CD4-positive, alpha-beta memory T cell (primary cell): ENCODE data around the gene CCM2. TPM values are rescaled to one million over a fixed set of nuclear protein-coding genes. Genes with fewer than 3 reads are reported as not detected.
"Not testable (repeated sequence)": the region's sequence is repeated elsewhere in the genome, so short reads cannot be mapped to it uniquely, and the experiment has no call there.

Source experiments
- CTCF ChIA-PET: fragments of 350-600 bp; sonication (Branson Sonifier 250); formaldehyde crosslinking; loops from one replicate; lab custom pipeline; 2021; ENCODE audit warnings: inconsistent platforms; ENCODE audit not compliant: partially characterized antibody; lab: Charles Lee
- POLR2A ChIA-PET: fragments of 350-600 bp; sonication (Branson Sonifier 250); formaldehyde crosslinking; loops from one replicate; lab custom pipeline; 2021; ENCODE audit not compliant: partially characterized antibody; lab: Charles Lee
- DNase-seq, 5 donors: peaks; one replicate each; pipeline versions ENCODE4 v3.0.0 to v3.0.0-alpha.2; 2020 to 2022; ENCODE audit warnings: mixed read lengths in 1 of 5
- H3K27ac ChIP-seq: one replicate; pipeline ENCODE4 v1.7.0; 2013; ENCODE audit warnings: low read depth, low read length
- H3K27me3 ChIP-seq: 2 replicates; pipeline ENCODE4 v1.7.0; 2013; ENCODE audit warnings: mild to moderate bottlenecking, low read length, moderate library complexity; ENCODE audit not compliant: insufficient read depth
- H3K36me3 ChIP-seq: 2 replicates; pipeline ENCODE4 v1.7.0; 2013; ENCODE audit warnings: mild to moderate bottlenecking, low read length, moderate library complexity; ENCODE audit not compliant: insufficient read depth
- H3K4me1 ChIP-seq: 2 replicates; pipeline ENCODE4 v1.7.0; 2013; ENCODE audit warnings: mild to moderate bottlenecking, low read length, moderate library complexity; ENCODE audit not compliant: insufficient read depth
- H3K4me3 ChIP-seq, 2 donors: one replicate each; pipeline ENCODE4 v1.7.0; 2013; ENCODE audit warnings: low read length in 2 of 2, mild to moderate bottlenecking in 1 of 2
- H3K9me3 ChIP-seq, 2 donors: one replicate each; pipeline ENCODE4 v1.7.0; 2013; ENCODE audit warnings: low read length in 2 of 2, control low read depth in 1 of 2; ENCODE audit not compliant: control insufficient read depth in 1 of 2
- H3K27ac Mint-ChIP-seq, 7 donors: one replicate each; pipeline ENCODE4 v1.8.0; 2020 to 2021; ENCODE audit warnings: mixed read lengths in 7 of 7, mild to moderate bottlenecking in 6 of 7, inconsistent platforms in 3 of 7, moderate library complexity in 3 of 7
- H3K27me3 Mint-ChIP-seq, 2 donors: one replicate each; pipeline ENCODE4 v1.8.0; 2020 to 2021; ENCODE audit warnings: mixed read lengths in 2 of 2
- H3K36me3 Mint-ChIP-seq, 2 donors: one replicate each; pipeline ENCODE4 v1.8.0; 2020 to 2021; ENCODE audit warnings: mixed read lengths in 2 of 2, inconsistent platforms in 1 of 2, mild to moderate bottlenecking in 1 of 2
- H3K4me1 Mint-ChIP-seq, 4 donors: one replicate each; pipeline ENCODE4 v1.8.0; 2020 to 2021; ENCODE audit warnings: mixed read lengths in 4 of 4, mild to moderate bottlenecking in 1 of 4
- H3K4me3 Mint-ChIP-seq, 8 donors: one replicate each; pipeline ENCODE4 v1.8.0; 2020 to 2021; ENCODE audit warnings: mixed read lengths in 8 of 8, mild to moderate bottlenecking in 7 of 8, moderate library complexity in 6 of 8, inconsistent platforms in 3 of 8
- H3K9me3 Mint-ChIP-seq, 8 donors: one replicate each; pipeline ENCODE4 v1.8.0; 2020 to 2021; ENCODE audit warnings: mixed read lengths in 8 of 8, mild to moderate bottlenecking in 5 of 8, inconsistent platforms in 3 of 8, moderate library complexity in 1 of 8
- intact Hi-C: fragments of 100-400 bp; cut with micrococcal nuclease; formaldehyde crosslinking; loops from one replicate; pipeline ENCODE4 v1.15.1; 2023
- polyA plus RNA-seq, 2 donors: library from polyadenylated mRNA; unstranded; fragments of 300-500 nt; fragmentation: Illumina TruSeq; gene quantifications; one replicate each; pipeline ENCODE4 v1.2.3, GENCODE V29; 2021
- total RNA-seq, 2 experiments: library from RNA; stranded (reverse); gene quantifications; one replicate each; pipeline ENCODE4 v1.2.3, GENCODE V29; 2021

The CCM2 gene
- total and polyA plus RNA-seq, 4 experiments from 2014 or later: 82.1 to 200 (median 142) TPM

GRCh38 chr7:45114257-45114656, 114.3 kb downstream of the CCM2 start:
- H3K4me3 ChIP-seq, H3K27ac Mint-ChIP-seq, H3K27me3 ChIP-seq, DNase-seq, H3K27me3 Mint-ChIP-seq, H3K9me3 ChIP-seq, intact Hi-C loops, H3K27ac ChIP-seq, H3K9me3 Mint-ChIP-seq, H3K36me3 ChIP-seq: not testable (repeated sequence)
- POLR2A ChIA-PET: interaction anchor here (0.8 to 3.3 kb wide), 3 partner anchors 15 to 267 kb away, joined by 3 to 9 read pairs (median 3); partner anchors contain the start of genes H2AZ2 and PURB
- CTCF ChIA-PET: interaction anchor here (1.5 kb wide), 1 partner anchor 140 kb away, joined by 5 read pairs; no protein-coding TSS in a partner anchor
- Mint-ChIP-seq H3K36me3 (peaks cover 0 to 17% of the 10 kb centered on the region in 2 donors), H3K4me3 (peak overlapping the region in 2 of 8 donors; percentile 35 to 36), H3K4me1 (peaks cover 11 to 35% (median 24%) of the 10 kb centered on the region in 4 donors)
- H3K4me1 ChIP-seq: peaks cover 21% of the 10 kb centered on the region

- Histone ChIP-seq H3K9me3 (no peaks in the 10 kb centered on the region), H3K4me1 (peaks cover 15% of the 10 kb centered on the region), H3K4me3 (no peak overlapping the region), H3K27ac (no peak overlapping the region), H3K36me3 (no peaks in the 10 kb centered on the region), H3K27me3 (no peaks in the 10 kb centered on the region)
- Mint-ChIP-seq H3K36me3 (peaks cover 0 to 15% of the 10 kb centered on the region in 2 donors), H3K4me3 (no peak overlapping the region), H3K27me3 (peaks cover 4% of the 10 kb centered on the region in 2 donors), H3K27ac (peak overlapping the region in 1 of 7 donors; percentile 9), H3K4me1 (peaks cover 10 to 32% (median 22%) of the 10 kb centered on the region in 4 donors), H3K9me3 (peaks cover 0 to 4% (median 0%) of the 10 kb centered on the region in 8 donors)
- intact Hi-C loops: no loop called here
- POLR2A ChIA-PET: interaction anchor here (0.6 to 0.8 kb wide), 2 partner anchors 230 to 316 kb away, joined by 3 read pairs; partner anchors contain the start of gene PURB
- CTCF ChIA-PET: interaction anchor here (0.7 to 1.5 kb wide), 3 partner anchors 21 to 1188 kb away, joined by 3 to 6 read pairs (median 5); partner anchors contain the start of gene UBE2D4
- DNase-seq: no peak
Measured at GRCh38 chr7:45114926-45115325, 114.9 kb downstream of the CCM2 start.

- no peak overlapping the region for H3K4me3 Mint-ChIP-seq
- no peak overlapping the region for H3K4me3 ChIP-seq
- no peaks in the 10 kb centered on the region for H3K27me3 ChIP-seq
- DNase-seq: no peak
- no peak overlapping the region for H3K27ac ChIP-seq
- no peaks in the 10 kb centered on the region for H3K36me3 ChIP-seq
- H3K4me1 Mint-ChIP-seq: peaks cover 5 to 21% (median 14%) of the 10 kb centered on the region in 4 donors
- H3K27ac Mint-ChIP-seq: peak overlapping the region in 2 of 7 donors; percentile 42 to 71
- peaks cover 0 to 6% of the 10 kb centered on the region in 2 donors for H3K36me3 Mint-ChIP-seq
- H3K27me3 Mint-ChIP-seq: peaks cover 4% of the 10 kb centered on the region in 2 donors
- ChIA-PET CTCF (no interaction called here), POLR2A (interaction anchor here (1.0 kb wide), 1 partner anchor 20 kb away, joined by 3 read pairs; no protein-coding TSS in a partner anchor)
- H3K9me3 Mint-ChIP-seq: peaks cover 0 to 4% (median 0%) of the 10 kb centered on the region in 8 donors
- intact Hi-C loops: no loop called here
- no peaks in the 10 kb centered on the region for H3K9me3 ChIP-seq
- H3K4me1 ChIP-seq: peaks cover 7% of the 10 kb centered on the region
Measured at GRCh38 chr7:45116048-45116447, 116.0 kb downstream of the CCM2 start.

GRCh38 chr7:45117582-45117981, 117.6 kb downstream of the CCM2 start:
- CTCF ChIA-PET: interaction anchor here (1.1 kb wide), 1 partner anchor 271 kb away, joined by 3 read pairs; no protein-coding TSS in a partner anchor
- H3K27ac Mint-ChIP-seq: peak overlapping the region in 1 of 7 donors; percentile 68
- Histone ChIP-seq H3K9me3 (no peaks in the 10 kb centered on the region), H3K27ac (no peak overlapping the region), H3K27me3 (no peaks in the 10 kb centered on the region), H3K36me3 (no peaks in the 10 kb centered on the region), H3K4me1 (peaks cover 7% of the 10 kb centered on the region), H3K4me3 (no peak overlapping the region)
- H3K4me3 Mint-ChIP-seq: no peak overlapping the region
- no peak for DNase-seq
- peaks cover 3 to 4% of the 10 kb centered on the region in 2 donors for H3K27me3 Mint-ChIP-seq
- H3K4me1 Mint-ChIP-seq: peaks cover 1 to 18% (median 7%) of the 10 kb centered on the region in 4 donors
- POLR2A ChIA-PET: interaction anchor here (0.6 kb wide), 1 partner anchor 8 kb away, joined by 3 read pairs; no protein-coding TSS in a partner anchor
- intact Hi-C loops: no loop called here
- H3K9me3 Mint-ChIP-seq: peaks cover 0 to 4% (median 0%) of the 10 kb centered on the region in 8 donors
- H3K36me3 Mint-ChIP-seq: no peaks in the 10 kb centered on the region

GRCh38 chr7:45118292-45118691, 118.3 kb downstream of the CCM2 start:
- CTCF ChIA-PET: interaction anchor here (1.1 kb wide), 1 partner anchor 272 kb away, joined by 3 read pairs; no protein-coding TSS in a partner anchor

GRCh38 chr7:45118889-45119331, 118.9 kb downstream of the CCM2 start:
- Mint-ChIP-seq H3K27ac (no peak overlapping the region), H3K27me3 (peaks cover 3 to 4% of the 10 kb centered on the region in 2 donors), H3K4me3 (no peak overlapping the region), H3K4me1 (peaks cover 14 to 25% (median 15%) of the 10 kb centered on the region in 4 donors), H3K36me3 (no peaks in the 10 kb centered on the region), H3K9me3 (peaks cover 0 to 4% (median 0%) of the 10 kb centered on the region in 8 donors)
- Histone ChIP-seq H3K9me3 (no peaks in the 10 kb centered on the region), H3K27me3 (no peaks in the 10 kb centered on the region), H3K4me3 (no peak overlapping the region), H3K36me3 (no peaks in the 10 kb centered on the region), H3K27ac (no peak overlapping the region), H3K4me1 (peaks cover 20% of the 10 kb centered on the region)
- DNase-seq: no peak
- ChIA-PET POLR2A (no interaction called here), CTCF (no interaction called here)
- intact Hi-C loops: no loop called here

More at GRCh38 chr7:45118292-45118691, 118.3 kb downstream of the CCM2 start:
- Mint-ChIP-seq H3K4me3 (no peak overlapping the region), H3K27me3 (peaks cover 3 to 4% of the 10 kb centered on the region in 2 donors), H3K36me3 (no peaks in the 10 kb centered on the region), H3K9me3 (peaks cover 0 to 4% (median 0%) of the 10 kb centered on the region in 8 donors), H3K27ac (peak overlapping the region in 1 of 7 donors; percentile 60), H3K4me1 (peaks cover 8 to 19% (median 11%) of the 10 kb centered on the region in 4 donors)
- H3K4me3 ChIP-seq: no peak overlapping the region
- DNase-seq: no peak
- peaks cover 14% of the 10 kb centered on the region for H3K4me1 ChIP-seq
- intact Hi-C loops: no loop called here
- no peak overlapping the region for H3K27ac ChIP-seq
- no peaks in the 10 kb centered on the region for H3K27me3 ChIP-seq
- POLR2A ChIA-PET: interaction anchor here (0.6 kb wide), 1 partner anchor 7 kb away, joined by 3 read pairs; no protein-coding TSS in a partner anchor
- H3K36me3 ChIP-seq: no peaks in the 10 kb centered on the region
- H3K9me3 ChIP-seq: no peaks in the 10 kb centered on the region

GRCh38 chr7:45119550-45119949, 119.5 kb downstream of the CCM2 start:
- peaks cover 14 to 27% (median 15%) of the 10 kb centered on the region in 4 donors for H3K4me1 Mint-ChIP-seq
- H3K27me3 Mint-ChIP-seq: peaks cover 0 to 4% of the 10 kb centered on the region in 2 donors
- no peak overlapping the region for H3K27ac ChIP-seq
- no peak for DNase-seq
- intact Hi-C loops: no loop called here
- H3K27ac Mint-ChIP-seq: peak overlapping the region in 1 of 7 donors; percentile 17
- H3K4me3 ChIP-seq: no peak overlapping the region
- no peaks in the 10 kb centered on the region for H3K36me3 ChIP-seq
- POLR2A ChIA-PET: no interaction called here
- no peaks in the 10 kb centered on the region for H3K9me3 ChIP-seq
- no peaks in the 10 kb centered on the region for H3K36me3 Mint-ChIP-seq
- no peak overlapping the region for H3K4me3 Mint-ChIP-seq
- CTCF ChIA-PET: no interaction called here
- peaks cover 0 to 4% (median 0%) of the 10 kb centered on the region in 8 donors for H3K9me3 Mint-ChIP-seq
- peaks cover 26% of the 10 kb centered on the region for H3K4me1 ChIP-seq
- H3K27me3 ChIP-seq: no peaks in the 10 kb centered on the region
